GM11168 (cell line): ENCODE measurements around the gene GPR107.

Source experiments
- in situ Hi-C: fragments of 300-500 bp; cut with MboI; formaldehyde crosslinking; loops from one replicate; pipeline ENCODE4 v1.12.0; 2022; ENCODE audit warnings: low sequenced_read_pairs; ENCODE audit not compliant: unreplicated experiment

GPR107 gene

GRCh38 chr9:130149654-130150286 is 96.1 kb downstream of the GPR107 start:
- in situ Hi-C loops: no loop called here

DNA sequence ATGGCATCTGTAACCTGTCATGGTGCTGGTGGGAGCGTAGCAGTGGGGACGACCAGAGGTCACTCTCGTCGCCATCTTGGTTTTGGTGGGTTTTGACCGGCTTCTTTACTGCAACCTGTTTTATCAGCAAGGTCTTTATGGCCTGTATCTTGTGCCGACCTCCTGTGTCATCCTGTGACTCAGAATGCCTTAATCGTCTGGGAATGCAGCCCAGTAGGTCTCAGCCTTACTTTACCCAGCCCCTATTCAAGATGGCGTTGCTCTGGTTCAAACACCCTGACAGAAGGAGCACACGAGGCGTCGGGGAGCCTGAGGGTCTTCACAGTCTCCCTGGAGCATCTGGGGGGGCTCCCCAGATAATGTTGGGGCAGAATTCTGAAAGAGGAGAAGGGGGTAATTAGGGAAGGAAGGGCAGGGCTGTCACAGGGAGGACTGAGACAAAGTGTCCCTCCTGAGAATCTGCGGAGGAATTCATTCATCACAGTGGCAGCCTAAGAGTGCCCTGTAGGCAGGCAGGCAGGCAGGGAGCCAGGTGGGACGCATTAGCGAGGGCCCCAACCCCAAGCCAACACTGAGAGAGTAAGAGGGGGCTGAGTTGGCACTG is 97.2 kb downstream of the GPR107 start:
- in situ Hi-C loops: no loop called here

- in situ Hi-C loops: no loop called here
Measured at GRCh38 chr9:130154816-130155215, 101.1 kb downstream of the GPR107 start.

DNA sequence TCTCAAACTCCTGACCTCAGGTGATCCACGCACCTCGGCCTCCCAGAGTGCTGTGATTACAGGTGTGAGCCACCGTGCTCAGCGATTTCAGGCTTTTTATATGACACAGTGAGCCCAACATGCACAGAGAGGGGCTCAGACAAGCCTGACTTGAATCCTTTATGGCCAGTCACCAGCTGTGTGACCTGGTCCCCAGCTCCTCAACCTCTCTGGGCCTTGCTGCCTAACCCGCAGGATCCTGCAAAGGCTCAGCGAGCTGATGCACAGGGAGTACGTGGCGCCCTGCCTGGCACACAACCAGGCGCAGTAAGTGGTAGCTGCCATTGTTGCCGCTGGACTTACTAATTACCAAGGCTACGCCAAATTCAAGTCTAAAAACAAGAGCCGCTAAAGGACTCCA is 101.9 kb downstream of the GPR107 start:
- in situ Hi-C loops: no loop called here

DNA sequence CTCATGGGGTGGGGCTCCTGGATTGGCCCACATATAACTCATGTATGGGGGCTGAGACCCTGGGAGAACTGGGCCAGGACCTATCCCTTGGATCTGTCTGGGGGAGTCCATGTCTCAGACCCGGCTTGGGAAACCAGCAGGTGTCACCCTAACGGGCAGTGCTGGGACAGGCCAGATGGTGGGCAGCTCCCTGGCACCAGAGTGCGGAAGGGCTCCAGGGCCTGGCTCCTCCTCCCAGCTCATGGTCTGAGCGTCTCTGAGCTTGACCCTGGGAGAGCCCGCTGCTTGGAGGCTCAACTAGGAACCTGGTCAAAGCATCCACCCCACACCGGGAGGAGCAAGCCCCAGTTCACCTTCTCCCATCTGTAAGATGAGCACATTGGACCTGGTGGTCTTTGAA is 103.0 kb downstream of the GPR107 start:
- in situ Hi-C loops: no loop called here

GRCh38 chr9:130157079-130157478 is 103.4 kb downstream of the GPR107 start:
- in situ Hi-C loops: no loop called here

GRCh38 chr9:130158001-130158400 is 104.3 kb downstream of the GPR107 start:
- in situ Hi-C loops: no loop called here

- in situ Hi-C loops: no loop called here
Measured at GRCh38 chr9:130159057-130159456, 105.4 kb downstream of the GPR107 start.

DNA sequence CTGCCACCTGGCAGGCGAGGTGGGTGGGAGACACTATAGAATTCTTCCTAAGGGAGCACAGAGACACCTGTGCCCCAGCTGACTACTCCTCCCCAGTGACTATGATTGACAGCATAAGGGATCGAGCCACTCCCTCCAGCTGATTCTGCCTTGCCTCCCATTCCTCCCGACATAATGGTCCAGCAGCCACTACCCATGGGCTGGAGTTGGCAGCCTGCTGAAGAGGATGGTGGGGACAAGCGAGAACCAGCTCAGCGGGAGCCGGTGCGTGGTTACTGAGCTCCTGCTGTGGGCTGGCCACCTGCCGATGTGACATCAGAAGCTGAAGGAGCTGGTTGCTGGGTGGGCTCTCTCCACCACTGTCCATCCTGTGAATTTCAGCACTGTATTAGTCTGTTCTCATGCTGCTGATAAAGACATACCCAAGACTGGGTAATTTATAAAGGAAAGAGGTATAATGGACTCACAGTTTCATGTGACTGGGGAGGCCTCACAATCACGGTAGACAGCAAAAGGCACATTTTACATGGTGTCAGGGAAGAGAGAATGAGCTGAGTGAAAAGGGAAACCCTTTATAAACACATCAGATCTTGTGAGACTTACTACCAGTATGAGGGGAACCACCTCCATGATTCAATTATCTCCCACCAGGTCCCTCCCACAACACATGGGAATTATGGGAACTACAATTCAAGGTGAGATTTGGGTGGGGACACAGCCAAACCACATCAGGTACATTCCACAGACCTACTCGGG is 106.4 kb downstream of the GPR107 start:
- in situ Hi-C loops: no loop called here

- in situ Hi-C loops: no loop called here
Measured at GRCh38 chr9:130160862-130161470, 107.3 kb downstream of the GPR107 start.

DNA sequence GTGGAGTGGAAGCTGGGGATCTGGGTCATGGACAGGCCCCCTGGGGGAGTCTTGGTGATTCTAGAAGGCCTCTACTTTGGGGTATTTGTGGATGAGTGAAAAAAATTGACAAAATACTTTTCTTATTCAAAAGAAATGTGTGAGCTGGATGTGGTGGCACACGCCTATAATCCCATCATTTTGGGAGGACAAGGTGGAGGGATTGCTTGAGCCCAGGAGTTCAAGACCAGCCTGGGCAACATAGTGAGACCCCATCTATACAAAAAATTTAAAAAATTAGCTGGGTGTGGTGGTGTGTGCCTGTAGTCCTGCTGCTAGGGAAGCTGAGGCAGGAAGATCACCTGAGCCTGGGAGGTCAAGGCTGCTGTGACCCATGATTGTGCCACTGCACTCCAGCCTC is 111.9 kb downstream of the GPR107 start:
- in situ Hi-C loops: no loop called here

DNA sequence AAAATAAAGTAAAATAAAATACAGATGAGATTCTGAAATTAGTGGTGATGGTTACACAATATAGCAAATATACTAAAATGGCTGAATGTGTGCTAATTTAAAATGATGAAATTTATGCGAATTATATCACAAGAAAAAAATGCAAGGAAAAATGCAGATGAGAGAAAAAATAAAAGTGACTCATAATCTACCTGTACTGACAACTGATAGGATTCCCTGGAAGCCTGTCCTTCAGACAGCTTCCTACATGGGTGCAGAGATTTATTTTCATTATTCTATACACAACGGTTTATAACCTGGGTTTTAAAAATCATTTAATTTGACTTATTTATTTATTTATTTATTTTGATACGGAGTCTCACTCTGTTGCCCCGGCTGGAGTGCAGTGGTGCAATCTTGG is 112.7 kb downstream of the GPR107 start:
- in situ Hi-C loops: no loop called here

DNA sequence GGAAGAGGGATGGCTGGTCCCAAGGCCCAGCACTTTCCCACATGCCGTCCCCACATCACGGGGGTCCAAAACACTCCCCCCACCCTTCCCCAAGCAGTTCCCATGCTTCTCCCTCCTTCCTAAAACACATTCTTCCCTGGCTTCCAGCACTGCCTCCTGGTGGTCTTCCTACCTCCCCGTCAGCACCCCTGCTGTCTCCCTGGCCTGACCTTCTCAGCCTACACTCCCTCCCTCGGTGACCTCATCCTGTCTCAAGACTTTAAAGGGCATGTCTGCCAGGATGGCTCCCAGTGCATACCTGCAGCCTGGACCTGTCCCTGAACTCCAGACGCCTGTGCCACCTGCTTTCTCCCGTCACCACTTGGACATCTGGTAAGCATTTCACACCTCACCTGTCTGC is 114.2 kb downstream of the GPR107 start:
- in situ Hi-C loops: no loop called here

DNA sequence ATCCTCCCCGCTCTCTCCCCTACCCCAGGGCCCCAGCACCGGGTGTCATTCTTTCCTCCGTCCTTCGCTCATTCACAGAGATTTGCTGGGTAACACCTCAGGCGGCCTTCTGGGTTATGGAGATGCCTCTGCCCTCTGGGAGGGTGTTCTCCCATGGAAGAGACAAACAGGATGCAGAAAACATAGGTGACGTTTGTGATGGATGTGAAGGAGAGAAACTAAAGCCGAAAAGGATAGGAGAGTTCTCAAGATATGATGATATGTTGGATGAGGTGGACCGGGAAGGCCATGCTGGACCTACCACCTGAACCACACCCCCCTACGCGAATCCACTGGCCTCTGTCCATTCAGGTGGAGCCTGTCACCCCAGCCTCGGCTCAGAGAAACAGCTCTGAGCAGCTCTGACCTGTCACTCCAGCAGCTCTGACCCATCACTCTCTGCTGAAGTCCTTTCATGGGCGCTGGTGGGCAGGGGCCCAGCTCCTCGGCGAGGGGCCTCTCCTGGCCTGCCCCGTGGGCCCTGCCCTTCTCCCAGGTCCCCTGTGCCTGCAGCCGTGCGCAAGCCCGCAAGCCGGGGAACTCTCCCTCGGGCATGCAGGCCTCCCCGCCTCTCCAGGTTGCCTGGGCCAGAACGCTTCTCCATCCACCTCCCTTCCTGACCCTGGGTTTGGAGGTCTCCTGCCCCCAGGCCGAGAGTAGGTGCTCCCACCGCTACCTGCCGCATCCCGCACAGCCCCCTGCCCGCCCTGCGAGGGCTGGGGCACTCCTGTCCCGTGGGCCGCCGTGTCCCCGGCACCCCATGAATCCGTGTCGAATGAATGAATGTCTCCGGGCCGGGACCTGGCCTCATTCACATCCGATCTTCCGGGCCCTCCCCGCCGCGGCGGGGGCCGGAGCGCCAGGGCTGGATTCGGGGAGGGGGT is 117.8 kb downstream of the GPR107 start:
- in situ Hi-C loops: no loop called here

GRCh38 chr9:130172161-130172857 is 118.6 kb downstream of the GPR107 start, which contains the start of gene NCS1:
Gene NCS1 (plus strand): TSS chr9:130172404. CDS start chr9:130172664, 260 bp downstream.
- in situ Hi-C loops: no loop called here

DNA sequence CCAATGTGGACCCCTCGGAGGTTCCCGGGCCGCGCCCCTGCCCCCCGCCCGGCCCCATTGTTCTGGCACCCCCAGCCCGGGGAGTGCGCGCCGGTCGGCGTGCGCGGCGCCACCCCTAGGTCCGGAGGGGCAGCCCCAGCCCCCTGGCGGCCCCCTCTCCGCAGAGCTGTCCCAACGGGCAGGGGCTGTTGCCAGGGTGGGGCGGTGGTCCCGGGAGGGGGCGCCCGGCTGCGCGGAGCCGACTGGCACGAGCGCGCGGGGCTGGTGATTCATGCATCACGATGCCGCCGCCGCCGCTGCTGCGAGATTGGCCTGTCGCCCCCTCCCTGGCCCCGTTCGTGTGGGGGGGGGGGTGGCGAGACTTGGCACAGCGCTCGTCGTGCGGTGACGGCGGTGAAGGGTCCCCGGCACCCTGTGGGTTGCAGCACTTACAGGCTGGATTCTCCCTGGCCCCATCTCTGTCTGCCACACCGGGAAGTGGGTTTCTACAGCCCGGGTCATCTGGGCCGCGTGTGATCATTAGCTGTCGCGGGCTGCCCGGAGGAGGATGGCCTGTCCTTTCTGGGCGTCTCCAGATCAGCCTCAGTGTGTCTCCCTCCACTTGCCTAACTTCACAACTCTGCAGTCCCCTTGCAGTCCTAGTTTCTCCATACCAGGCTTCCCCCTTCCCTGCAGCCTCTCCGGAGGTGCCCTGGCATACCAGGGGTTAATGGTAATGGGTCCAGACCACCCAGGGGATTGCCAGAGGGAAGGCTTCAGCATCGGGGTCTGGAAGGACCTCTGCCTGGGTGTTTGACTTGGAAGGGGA is 119.4 kb downstream of the GPR107 start:
- in situ Hi-C loops: no loop called here

- in situ Hi-C loops: no loop called here
Measured at GRCh38 chr9:130173666-130173983, 119.9 kb downstream of the GPR107 start.

DNA sequence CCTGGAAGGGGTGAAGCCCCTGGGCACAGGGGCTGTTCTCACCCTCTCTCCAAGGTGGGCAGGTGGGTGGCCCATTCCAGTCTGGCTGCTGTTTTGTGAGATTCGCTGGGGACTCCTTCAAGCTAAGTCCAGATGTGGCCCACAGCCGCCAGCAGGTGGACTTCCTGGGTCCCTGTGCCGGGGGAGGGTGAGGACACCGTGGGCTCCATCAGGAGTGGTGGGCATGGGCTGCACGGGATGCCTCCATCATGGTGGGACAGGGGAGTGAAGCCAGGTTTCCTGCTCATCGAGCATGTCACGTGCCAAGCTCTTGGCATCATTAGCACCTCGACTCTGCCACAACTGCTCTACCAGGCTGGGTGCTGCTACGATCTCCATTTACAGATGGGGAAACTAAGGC is 120.3 kb downstream of the GPR107 start:
- in situ Hi-C loops: no loop called here

DNA sequence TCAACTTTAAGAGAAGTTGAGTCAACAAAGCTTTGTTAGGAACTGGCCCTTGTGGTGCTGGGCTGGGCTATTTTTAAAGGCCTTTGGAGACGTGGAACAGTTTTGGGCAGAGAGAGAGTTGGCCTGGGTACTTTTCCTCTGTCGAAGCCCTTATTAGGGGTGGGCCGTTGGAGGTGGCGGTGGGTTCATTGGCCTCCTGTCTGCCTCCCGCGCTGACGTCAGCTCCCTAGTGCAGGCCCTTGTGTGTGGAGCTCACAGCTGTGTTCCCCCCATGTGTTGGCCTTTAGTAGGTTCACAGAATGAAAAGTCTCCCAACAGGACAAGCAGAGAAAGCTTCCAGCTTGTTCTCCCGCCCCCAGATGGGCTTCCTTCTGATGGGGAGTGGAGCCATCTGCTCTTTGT is 121.2 kb downstream of the GPR107 start:
- in situ Hi-C loops: no loop called here
